Aorta (tissue), 5 donors: Measurements from ENCODE around the gene FBXO15. TPM values are rescaled to one million over a fixed set of nuclear protein-coding genes. Genes with fewer than 3 reads are reported as not detected.

Experiments used
- ATAC-seq: fragments of 200-7000 bp; cut with Tn5 transposase; one replicate; pipeline ENCODE4 v1.9.1; 2022; ENCODE audit warnings: moderate library complexity; ENCODE audit not compliant: low FRiP score
- DNase-seq, 2 donors: peaks; one replicate each; pipeline ENCODE4 v3.0.0-alpha.2; 2020
- H3K27ac ChIP-seq, 2 donors: one replicate each; pipeline ENCODE4 v1.5.1; 2013; ENCODE audit warnings: low read length in 2 of 2, mild to moderate bottlenecking in 2 of 2, moderate library complexity in 2 of 2, control low read depth in 1 of 2, inconsistent platforms in 1 of 2, low read depth in 1 of 2
- H3K27me3 ChIP-seq, 2 donors: one replicate each; pipeline ENCODE4 v1.6.1; 2013; ENCODE audit warnings: control low read depth in 1 of 2, low read length in 1 of 2, mild to moderate bottlenecking in 1 of 2, moderate library complexity in 1 of 2; ENCODE audit not compliant: insufficient read depth in 2 of 2, control insufficient read depth in 1 of 2
- H3K36me3 ChIP-seq, 2 donors: one replicate each; pipeline ENCODE4 v1.6.1; 2013; ENCODE audit warnings: control low read depth in 1 of 2, low read length in 1 of 2, mild to moderate bottlenecking in 1 of 2; ENCODE audit not compliant: insufficient read depth in 2 of 2, control insufficient read depth in 1 of 2
- H3K4me1 ChIP-seq, 2 donors: one replicate each; pipeline ENCODE4 v1.6.1; 2013; ENCODE audit warnings: low read length in 2 of 2, control low read depth in 1 of 2, mild to moderate bottlenecking in 1 of 2, moderate library complexity in 1 of 2; ENCODE audit not compliant: insufficient read depth in 2 of 2, control insufficient read depth in 1 of 2
- H3K4me3 ChIP-seq, 2 donors: one replicate each; pipeline ENCODE4 v1.5.1; 2013; ENCODE audit warnings: low read length in 2 of 2, control low read depth in 1 of 2, mild to moderate bottlenecking in 1 of 2
- H3K9me3 ChIP-seq: one replicate; pipeline ENCODE4 v1.6.1; 2013; ENCODE audit warnings: mild to moderate bottlenecking, low read length; ENCODE audit not compliant: control insufficient read depth
- WGBS, 2 donors: extraction: QIAGEN DNeasy Blood & Tissue Kit; methylation state at CpG; one replicate each; pipeline ENCODE4 v1.1.7; 2013; 5-methylcytosine and 5-hydroxymethylcytosine counted together
- intact Hi-C, 2 donors: fragments of 100-400 bp; cut with DNase I; formaldehyde crosslinking; loops; one replicate each; pipeline versions ENCODE4 v1.14.2 to v1.15.0; 2022
- polyA plus RNA-seq, 2 donors: library from polyadenylated mRNA; stranded (reverse); fragments of 200-250 nt; gene quantifications; one replicate each; pipeline ENCODE4 v1.2.3, GENCODE V29; 2013
- total RNA-seq, 2 donors: library from RNA; stranded (reverse); fragmentation: NEBNext Ultra II Directional; extraction: Animal tissue kit (Norgen Biotek cat#: 25700); gene quantifications; one replicate each; pipeline ENCODE4 v1.2.1, GENCODE V29; 2021
- donor health status: healthy with polysubstance abuse.
- donor health status: Bipolar disorder and iron deficiency.
- donor health status: DM: no; HTN: no; CAD: no.
- donor health status: DM: no; HTN: no; CAD: no.
- donor health status: DM: yes; HTN: yes; CAD: no.

The FBXO15 gene
- total and polyA plus RNA-seq, 4 donors: 0.51 to 3.5 (median 0.52) TPM; not detected in 1

DNA sequence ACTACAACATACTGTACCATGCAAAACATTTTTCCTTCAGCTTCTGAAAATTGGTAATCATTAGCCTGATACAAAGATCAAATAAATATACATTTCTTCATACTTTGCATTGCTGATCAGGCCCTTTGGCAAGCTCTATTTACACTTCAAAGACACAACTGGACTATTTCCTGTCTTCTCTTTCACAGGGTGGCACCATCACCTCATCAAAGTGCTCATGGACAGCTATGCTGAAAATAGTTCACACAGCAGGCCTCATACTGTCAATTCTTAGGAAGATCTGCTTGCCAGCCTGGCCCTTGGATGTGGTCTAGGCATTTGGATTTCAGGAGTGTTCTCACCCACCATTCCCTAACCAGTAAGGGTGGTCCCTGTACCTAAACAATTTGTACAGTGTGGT, 33.9 kb downstream of the FBXO15 start:
- no peaks in the 10 kb centered on the region for H3K27me3 ChIP-seq
- no peaks in the 10 kb centered on the region for H3K36me3 ChIP-seq
- no peaks in the 10 kb centered on the region for H3K9me3 ChIP-seq
- DNase-seq: no peak
- no peak overlapping the region for H3K27ac ChIP-seq
- H3K4me1 ChIP-seq: no peaks in the 10 kb centered on the region
- intact Hi-C loops: no loop called here
- ATAC-seq: no peak
- no peak overlapping the region for H3K4me3 ChIP-seq

DNA sequence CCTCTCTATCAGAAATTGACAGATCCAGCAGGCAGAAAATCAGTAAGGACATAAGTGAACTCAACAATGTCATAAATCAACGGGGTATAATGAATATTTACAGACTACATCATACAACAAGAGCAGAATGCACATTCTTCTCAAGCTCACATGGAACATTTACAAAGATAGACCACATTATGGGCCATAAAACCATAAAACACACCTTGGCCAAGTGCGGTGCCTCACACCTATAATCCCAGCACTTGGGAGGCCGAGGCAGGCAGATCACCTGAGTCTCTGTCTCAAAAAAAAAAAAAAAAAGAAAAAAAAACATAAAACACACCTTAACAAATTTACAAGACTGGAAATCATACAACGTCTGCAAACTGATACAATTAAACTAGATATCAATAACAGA, 36.7 kb downstream of the FBXO15 start:
- Histone ChIP-seq H3K9me3 (peaks cover 2% of the 10 kb centered on the region), H3K27ac (no peak overlapping the region), H3K36me3 (no peaks in the 10 kb centered on the region), H3K4me3 (no peak overlapping the region), H3K4me1 (no peaks in the 10 kb centered on the region), H3K27me3 (no peaks in the 10 kb centered on the region)
- WGBS, 2 donors: 75 to 86% methylated on average over 4 of the region's 4 CpGs
- DNase-seq (no peak), ATAC-seq (no peak)
- intact Hi-C loops: no loop called here

DNA sequence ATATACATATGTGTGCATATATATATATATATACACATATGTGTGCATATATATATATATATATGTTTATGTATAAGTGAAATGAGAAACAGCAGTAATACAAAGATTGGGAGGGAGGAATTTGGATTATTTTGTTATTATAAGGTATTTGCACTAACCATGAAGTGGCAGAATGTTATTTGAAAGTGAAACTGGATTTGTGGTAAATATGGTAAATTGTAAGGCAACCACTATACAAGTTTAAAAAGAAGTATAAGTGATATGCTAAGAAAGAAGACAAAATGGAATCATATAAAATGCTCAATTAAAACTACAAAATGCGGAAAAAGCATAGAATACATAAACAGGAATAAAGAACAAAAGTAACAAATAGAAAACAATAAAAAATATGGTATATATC, 37.5 kb downstream of the FBXO15 start:
- WGBS, 2 donors: 88 to 92% methylated on average over 1 of the region's 1 CpG
- Histone ChIP-seq H3K4me1 (no peaks in the 10 kb centered on the region), H3K27ac (no peak overlapping the region), H3K9me3 (peaks cover 2% of the 10 kb centered on the region), H3K36me3 (no peaks in the 10 kb centered on the region), H3K4me3 (no peak overlapping the region), H3K27me3 (no peaks in the 10 kb centered on the region)
- intact Hi-C loops: no loop called here
- ATAC-seq (no peak), DNase-seq (no peak)

DNA sequence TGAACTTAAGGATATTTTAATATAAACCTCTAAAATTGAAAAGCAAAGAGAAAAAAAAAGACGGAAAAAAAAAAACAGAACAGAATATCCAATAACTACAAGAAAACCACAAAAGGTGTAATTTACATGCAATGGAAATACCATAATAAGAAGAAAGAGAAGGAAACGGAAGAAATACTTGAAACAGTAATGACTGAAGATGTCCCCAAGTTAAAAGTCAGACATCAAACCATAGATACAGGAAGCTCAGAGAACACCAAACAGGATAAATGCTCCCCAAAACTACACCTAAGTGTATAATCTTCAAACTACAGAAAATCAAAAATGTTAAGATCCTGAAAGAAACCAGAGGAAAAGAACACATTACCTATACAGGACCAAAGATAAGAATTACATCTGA, 39.2 kb downstream of the FBXO15 start:
- ATAC-seq: no peak
- WGBS, 2 donors: 85% methylated on average over 2 of the region's 2 CpGs

DNA sequence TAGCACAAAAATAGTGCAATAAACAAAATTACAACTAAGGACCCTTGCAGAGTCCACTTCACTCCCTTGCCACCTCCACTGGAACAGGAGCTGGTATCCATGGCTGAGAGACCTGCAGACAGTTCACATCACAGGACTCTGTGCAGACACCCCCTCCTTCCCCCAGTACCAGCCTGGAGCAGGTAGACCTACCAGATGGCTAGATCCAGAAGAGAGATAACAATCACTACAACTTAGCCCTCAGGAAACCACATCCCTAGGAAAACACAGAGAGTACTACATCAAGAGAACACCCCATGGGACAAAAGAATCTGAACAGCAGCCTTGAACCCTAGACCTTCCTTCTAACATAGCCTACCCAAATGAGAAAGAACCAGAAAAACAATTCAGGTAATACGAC, 49.8 kb downstream of the FBXO15 start:
- Histone ChIP-seq H3K27ac (no peak overlapping the region), H3K9me3 (peaks cover 1% of the 10 kb centered on the region), H3K4me1 (no peaks in the 10 kb centered on the region), H3K4me3 (no peak overlapping the region), H3K27me3 (no peaks in the 10 kb centered on the region), H3K36me3 (no peaks in the 10 kb centered on the region)
- no peak for DNase-seq
- intact Hi-C loops: no loop called here
- WGBS, 2 donors: 65 to 75% methylated on average over 1 of the region's 1 CpG
- ATAC-seq: no peak

More for the DNA sequence above, 39.2 kb downstream of the FBXO15 start:
- no peaks in the 10 kb centered on the region for H3K27me3 ChIP-seq
- H3K4me3 ChIP-seq: no peak overlapping the region
- no peaks in the 10 kb centered on the region for H3K4me1 ChIP-seq
- H3K9me3 ChIP-seq: peaks cover 2% of the 10 kb centered on the region
- intact Hi-C loops: no loop called here
- no peaks in the 10 kb centered on the region for H3K36me3 ChIP-seq
- DNase-seq: no peak
- no peak overlapping the region for H3K27ac ChIP-seq

DNA sequence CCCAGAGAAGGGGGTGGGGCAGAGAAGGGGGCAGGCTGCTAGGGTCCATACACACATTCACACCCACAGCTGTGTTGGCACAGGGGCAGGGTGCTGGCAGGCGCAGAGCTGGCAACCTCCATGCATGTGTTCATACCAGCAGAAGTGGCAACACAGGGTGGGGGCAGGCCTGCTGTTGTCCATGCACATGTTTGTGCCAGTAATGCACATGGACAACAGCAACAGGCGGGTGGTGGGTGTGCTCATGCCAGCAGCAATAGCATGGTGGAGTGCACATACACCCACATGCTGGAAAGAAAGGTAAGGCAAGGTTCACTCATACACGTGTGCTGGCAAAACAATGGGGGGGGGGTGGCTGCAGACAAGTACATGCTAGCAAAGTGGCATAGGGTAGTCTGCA, 54.7 kb downstream of the FBXO15 start:
- ATAC-seq (no peak), DNase-seq (peak in 1 of 2 donors; percentile 70)
- intact Hi-C loops: no loop called here
- Histone ChIP-seq H3K27me3 (no peaks in the 10 kb centered on the region), H3K9me3 (peaks cover 1% of the 10 kb centered on the region), H3K27ac (no peak overlapping the region), H3K4me1 (no peaks in the 10 kb centered on the region), H3K4me3 (no peak overlapping the region), H3K36me3 (no peaks in the 10 kb centered on the region)
- 87 to 89% methylated on average over 3 of the region's 3 CpGs for WGBS, 2 donors

DNA sequence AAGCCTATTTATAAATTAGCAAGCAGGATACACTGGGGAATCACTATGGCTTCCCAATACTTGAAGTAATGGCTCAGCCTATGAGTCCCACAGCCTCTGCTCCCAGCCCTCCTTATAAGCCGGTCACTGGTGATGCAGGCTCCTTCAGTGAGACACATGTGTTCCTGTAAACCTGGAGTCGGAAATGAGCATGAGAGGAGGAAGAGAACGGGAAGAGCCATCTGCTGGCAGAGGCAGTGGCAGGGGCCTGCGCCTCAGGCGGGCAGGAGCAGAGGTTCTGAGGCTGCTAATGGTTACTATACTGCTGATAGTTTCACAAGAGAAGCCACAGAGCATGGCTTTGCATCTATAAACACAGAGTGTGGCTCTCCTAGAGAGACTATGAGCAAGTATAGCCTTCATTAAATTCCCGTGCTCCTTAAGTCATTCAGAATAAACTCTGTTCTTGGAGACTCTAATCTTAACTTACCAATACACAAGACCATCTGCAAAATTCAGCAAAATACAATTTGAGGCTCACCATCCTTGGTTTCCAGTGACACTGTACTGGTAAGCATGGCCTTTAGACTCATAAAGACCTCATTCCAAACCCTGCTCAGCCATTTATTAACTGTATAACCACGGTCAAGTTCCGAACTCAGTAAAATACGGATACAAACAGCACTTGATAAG, 63.3 kb downstream of the FBXO15 start:
- Histone ChIP-seq H3K4me1 (no peaks in the 10 kb centered on the region), H3K36me3 (no peaks in the 10 kb centered on the region), H3K27ac (no peak overlapping the region), H3K4me3 (no peak overlapping the region), H3K27me3 (no peaks in the 10 kb centered on the region), H3K9me3 (no peaks in the 10 kb centered on the region)
- DNase-seq (no peak), ATAC-seq (no peak)
- 87 to 89% methylated on average over 9 of the region's 9 CpGs for WGBS, 2 donors
- intact Hi-C loops: loop anchor here in 1 of 2 donors (5.0 kb wide), 1 partner anchor 33 kb away; no protein-coding TSS in a partner anchor

DNA sequence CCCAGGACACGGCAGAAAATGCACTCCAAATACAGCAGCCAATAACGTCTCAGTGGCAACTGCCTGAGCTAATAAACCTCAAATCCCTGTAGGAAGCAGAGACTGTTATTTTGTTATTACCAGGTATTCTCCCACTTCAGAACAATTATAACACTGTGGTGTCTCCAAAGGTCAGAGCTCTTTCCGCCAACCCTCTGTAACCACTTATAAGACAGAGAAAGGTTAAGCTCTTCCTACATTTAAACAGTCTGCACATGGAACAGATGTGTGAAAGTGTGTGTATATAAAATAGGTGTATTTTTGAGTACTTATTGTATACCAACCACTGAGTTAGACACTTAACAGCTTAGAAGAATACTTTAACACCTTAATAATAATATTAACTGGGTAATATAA, 64.1 kb downstream of the FBXO15 start:
- Histone ChIP-seq H3K4me3 (no peak overlapping the region), H3K36me3 (no peaks in the 10 kb centered on the region), H3K27me3 (no peaks in the 10 kb centered on the region), H3K4me1 (no peaks in the 10 kb centered on the region), H3K27ac (no peak overlapping the region), H3K9me3 (no peaks in the 10 kb centered on the region)
- ATAC-seq (no peak), DNase-seq (no peak)
- 53 to 68% methylated on average over 3 of the region's 3 CpGs for WGBS, 2 donors
- intact Hi-C loops: loop anchor here in 1 of 2 donors (5.0 kb wide), 1 partner anchor 34 kb away; no protein-coding TSS in a partner anchor

DNA sequence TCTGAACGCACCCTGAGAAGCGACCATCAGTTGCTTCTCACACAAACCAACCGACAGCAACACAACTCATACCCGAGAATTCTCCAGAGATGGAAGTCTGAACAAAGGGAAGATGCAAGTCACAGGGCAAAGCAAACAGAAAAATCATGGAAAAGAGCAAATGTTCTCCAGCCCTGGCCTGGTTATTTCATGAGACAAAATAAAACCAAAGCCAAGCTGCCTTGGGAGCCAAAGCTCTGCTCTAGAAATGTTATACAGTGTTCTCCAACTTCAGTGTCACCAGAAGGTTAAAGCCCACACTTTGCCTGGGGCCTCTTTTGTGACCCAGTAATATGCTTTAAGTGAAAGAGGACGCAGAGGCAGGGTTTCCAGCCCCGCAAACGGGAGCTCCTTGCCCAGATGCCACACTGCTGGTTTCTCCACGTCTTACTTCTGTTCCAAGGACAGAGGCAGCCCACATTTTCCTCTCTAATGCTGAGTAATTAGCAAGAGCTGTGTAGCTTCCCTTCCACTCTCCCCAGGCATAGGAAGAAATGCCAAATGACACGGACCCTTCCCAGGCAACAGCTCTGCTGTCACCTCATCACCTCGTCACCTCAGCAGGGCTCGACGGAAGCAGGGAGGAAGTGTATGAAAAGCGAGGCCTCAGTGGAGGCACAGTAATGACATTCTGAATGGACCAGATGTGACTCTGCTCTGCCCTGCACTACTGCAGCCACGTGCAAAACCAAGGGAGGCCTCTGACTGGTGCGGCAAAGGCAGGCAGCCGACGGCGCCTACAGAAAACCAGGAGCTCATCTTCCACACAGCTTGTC, 64.7 kb downstream of the FBXO15 start:
- Histone ChIP-seq H3K4me1 (no peaks in the 10 kb centered on the region), H3K27me3 (no peaks in the 10 kb centered on the region), H3K27ac (no peak overlapping the region), H3K4me3 (no peak overlapping the region), H3K9me3 (no peaks in the 10 kb centered on the region), H3K36me3 (no peaks in the 10 kb centered on the region)
- DNase-seq (no peak), ATAC-seq (peak; percentile 48)
- WGBS, 2 donors: 39 to 44% methylated on average over 18 of the region's 18 CpGs
- intact Hi-C loops: loop anchor here in 1 of 2 donors (5.0 kb wide), 1 partner anchor 34 kb away; no protein-coding TSS in a partner anchor
